ENCODE measurements around the gene OSBPL8. TPM values are rescaled to one million over a fixed set of nuclear protein-coding genes. Genes with fewer than 3 reads are reported as not detected.
A peak's percentile ranks its signal among the peaks of the same experiment; 100 is the strongest.

The OSBPL8 gene
- polyA plus RNA-seq (2013) = 43.8 TPM

DNA sequence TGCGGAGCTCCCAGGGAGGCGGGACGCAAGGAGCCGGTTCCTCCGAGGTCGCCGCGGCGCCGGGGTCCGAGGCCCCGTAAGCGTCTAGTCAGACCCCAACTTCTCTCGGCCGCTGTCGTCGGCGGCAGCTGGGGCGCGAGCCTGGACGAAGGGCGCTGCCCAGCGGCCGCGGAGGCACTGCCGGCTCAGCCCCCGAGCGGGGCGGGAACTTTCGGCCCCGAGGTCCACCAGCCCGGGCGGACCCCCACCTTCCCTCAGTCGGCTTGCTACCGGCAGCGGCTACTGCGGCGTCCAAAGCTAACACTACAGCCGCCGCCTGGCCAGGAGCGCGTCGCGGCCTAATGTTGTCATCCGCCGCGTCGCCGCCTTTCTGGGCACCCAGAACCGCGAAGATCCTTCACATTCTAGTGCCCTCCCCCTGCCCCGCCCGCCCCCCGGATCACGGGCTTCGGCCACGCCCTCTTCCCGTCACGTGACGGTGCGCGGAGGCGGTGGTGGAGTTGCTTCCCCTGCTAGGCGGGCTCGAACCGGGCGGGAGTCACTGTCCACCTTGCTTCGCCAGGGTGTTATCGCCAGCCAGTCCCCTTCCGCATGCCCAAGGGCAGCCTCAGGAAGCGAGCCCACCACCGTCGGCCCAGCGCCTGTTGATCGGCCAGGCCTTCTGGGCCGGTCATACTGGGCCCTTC lies at the start of gene OSBPL8:
Gene OSBPL8 (minus strand): TSS at position 372 of the 686 bp plus-strand sequence. CDS start 72,220 bp downstream, outside the sequence.
- H3K36me3 ChIP-seq (ENCODE audit: control insufficient read depth in 4 of 4, insufficient read depth in 4 of 4, low read length in 3 of 4) = no peaks in the 10 kb centered on the region
- peaks cover 16 to 57% (median 31%) of the 10 kb centered on the region in 4 experiments for H3K4me1 ChIP-seq (ENCODE audit: control extremely low read depth in 1 of 4, control insufficient read depth in 4 of 4, insufficient read depth in 4 of 4, low read length in 3 of 4)
- peak; percentile 92 to 96 (median 96) for DNase-seq
- H3K27me3 ChIP-seq (replicated peaks in 2 of 5; ENCODE audit: control insufficient read depth in 4 of 5, insufficient read depth in 5 of 5, low read length in 4 of 5) = no peaks in the 10 kb centered on the region
- WGBS (ENCODE audit: insufficient coverage) = 0% methylated on average over 57 of the region's 76 CpGs
- peak within 1 kb of the TSS; percentile 89 to 97 for H3K27ac ChIP-seq (ENCODE audit: insufficient read depth in 1 of 2, low read depth in 1 of 2, low read length in 2 of 2, poor library complexity in 1 of 2, severe bottlenecking in 2 of 2)
- ChIA-PET POLR2A (interaction anchor here (1.1 to 1.7 kb wide), 2 partner anchors 27 to 61 kb away, joined by 3 to 6 read pairs; no protein-coding TSS in a partner anchor), CTCF (interaction anchor here (1.1 to 1.6 kb wide), 4 partner anchors 8 to 27 kb away, joined by 3 to 5 read pairs (median 4); no protein-coding TSS in a partner anchor)
- peak within 1 kb of the TSS; percentile 88 to 99 (median 96) for H3K4me3 ChIP-seq (ENCODE audit: control insufficient read depth in 1 of 7, extremely low read depth in 1 of 7, insufficient read depth in 4 of 7, low read depth in 2 of 7, low read length in 6 of 7)
- no peaks in the 10 kb centered on the region for H3K9me3 ChIP-seq (ENCODE audit: control extremely low read depth in 1 of 5, control insufficient read depth in 4 of 5, insufficient read depth in 2 of 5, low read depth in 1 of 5, low read length in 4 of 5)

- no peaks in the 10 kb centered on the region for H3K4me1 ChIP-seq (ENCODE audit: control extremely low read depth in 1 of 4, control insufficient read depth in 4 of 4, insufficient read depth in 4 of 4, low read length in 3 of 4)
- POLR2A ChIA-PET = no interaction called here
- no peaks in the 10 kb centered on the region for H3K27me3 ChIP-seq (replicated peaks in 2 of 5; ENCODE audit: control insufficient read depth in 4 of 5, insufficient read depth in 5 of 5, low read length in 4 of 5)
- CTCF ChIA-PET = no interaction called here
- WGBS (ENCODE audit: insufficient coverage) = 96% methylated on average over 9 of the region's 11 CpGs
- DNase-seq = no peak
- no peak overlapping the region for H3K4me3 ChIP-seq (ENCODE audit: control insufficient read depth in 1 of 7, extremely low read depth in 1 of 7, insufficient read depth in 4 of 7, low read depth in 2 of 7, low read length in 6 of 7)
- H3K9me3 ChIP-seq (ENCODE audit: control extremely low read depth in 1 of 5, control insufficient read depth in 4 of 5, insufficient read depth in 2 of 5, low read depth in 1 of 5, low read length in 4 of 5) = no peaks in the 10 kb centered on the region
- no peaks in the 10 kb centered on the region for H3K36me3 ChIP-seq (ENCODE audit: control insufficient read depth in 4 of 4, insufficient read depth in 4 of 4, low read length in 3 of 4)
- H3K27ac ChIP-seq (ENCODE audit: insufficient read depth in 1 of 2, low read depth in 1 of 2, low read length in 2 of 2, poor library complexity in 1 of 2, severe bottlenecking in 2 of 2) = no peak overlapping the region
Observed at GRCh38 chr12:76608070-76608469, 48.5 kb upstream of the OSBPL8 start.

DNA sequence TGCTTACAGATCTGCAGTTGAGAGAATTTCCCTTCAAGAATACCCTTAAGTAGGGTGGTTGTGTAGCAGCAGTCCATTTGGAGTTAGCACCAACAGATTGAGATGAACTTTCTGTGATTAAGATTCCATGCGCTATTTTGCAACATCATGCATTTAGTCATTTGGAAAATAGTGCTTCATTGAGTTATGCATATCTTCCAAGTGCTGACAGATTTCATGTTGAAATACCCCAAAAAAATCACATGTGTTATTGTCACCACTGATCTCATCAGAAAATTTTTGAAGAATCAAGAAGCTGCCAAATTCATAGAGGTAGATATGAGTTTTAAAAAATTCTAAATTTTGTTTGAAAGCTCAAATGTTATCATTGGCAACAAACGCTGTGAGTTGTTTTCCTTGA lies 35.5 kb upstream of the OSBPL8 start:
- Histone ChIP-seq H3K9me3 (ENCODE audit: control extremely low read depth in 1 of 5, control insufficient read depth in 4 of 5, insufficient read depth in 2 of 5, low read depth in 1 of 5, low read length in 4 of 5) (no peaks in the 10 kb centered on the region), H3K4me1 (ENCODE audit: control extremely low read depth in 1 of 4, control insufficient read depth in 4 of 4, insufficient read depth in 4 of 4, low read length in 3 of 4) (no peaks in the 10 kb centered on the region), H3K27me3 (replicated peaks in 2 of 5; ENCODE audit: control insufficient read depth in 4 of 5, insufficient read depth in 5 of 5, low read length in 4 of 5) (no peaks in the 10 kb centered on the region), H3K27ac (ENCODE audit: insufficient read depth in 1 of 2, low read depth in 1 of 2, low read length in 2 of 2, poor library complexity in 1 of 2, severe bottlenecking in 2 of 2) (no peak overlapping the region), H3K36me3 (ENCODE audit: control insufficient read depth in 4 of 4, insufficient read depth in 4 of 4, low read length in 3 of 4) (no peaks in the 10 kb centered on the region), H3K4me3 (ENCODE audit: control insufficient read depth in 1 of 7, extremely low read depth in 1 of 7, insufficient read depth in 4 of 7, low read depth in 2 of 7, low read length in 6 of 7) (no peak overlapping the region)
- ChIA-PET POLR2A (no interaction called here), CTCF (no interaction called here)
- no peak for DNase-seq
- 100% methylated on average over 2 of the region's 2 CpGs for WGBS (ENCODE audit: insufficient coverage)

GRCh38 chr12:76591476-76591875 lies 31.9 kb upstream of the OSBPL8 start:
- ChIA-PET POLR2A (no interaction called here), CTCF (interaction anchor here (1.4 kb wide), 1 partner anchor 12 kb away, joined by 4 read pairs; no protein-coding TSS in a partner anchor)
- H3K36me3 ChIP-seq (ENCODE audit: control insufficient read depth in 4 of 4, insufficient read depth in 4 of 4, low read length in 3 of 4) = no peaks in the 10 kb centered on the region
- H3K9me3 ChIP-seq (ENCODE audit: control extremely low read depth in 1 of 5, control insufficient read depth in 4 of 5, insufficient read depth in 2 of 5, low read depth in 1 of 5, low read length in 4 of 5) = no peaks in the 10 kb centered on the region
- H3K4me3 ChIP-seq (ENCODE audit: control insufficient read depth in 1 of 7, extremely low read depth in 1 of 7, insufficient read depth in 4 of 7, low read depth in 2 of 7, low read length in 6 of 7) = no peak overlapping the region
- H3K27me3 ChIP-seq (replicated peaks in 2 of 5; ENCODE audit: control insufficient read depth in 4 of 5, insufficient read depth in 5 of 5, low read length in 4 of 5) = no peaks in the 10 kb centered on the region
- no peak overlapping the region for H3K27ac ChIP-seq (ENCODE audit: insufficient read depth in 1 of 2, low read depth in 1 of 2, low read length in 2 of 2, poor library complexity in 1 of 2, severe bottlenecking in 2 of 2)
- peaks cover 0 to 13% (median 0%) of the 10 kb centered on the region in 4 experiments for H3K4me1 ChIP-seq (ENCODE audit: control extremely low read depth in 1 of 4, control insufficient read depth in 4 of 4, insufficient read depth in 4 of 4, low read length in 3 of 4)
- no peak for DNase-seq

DNA sequence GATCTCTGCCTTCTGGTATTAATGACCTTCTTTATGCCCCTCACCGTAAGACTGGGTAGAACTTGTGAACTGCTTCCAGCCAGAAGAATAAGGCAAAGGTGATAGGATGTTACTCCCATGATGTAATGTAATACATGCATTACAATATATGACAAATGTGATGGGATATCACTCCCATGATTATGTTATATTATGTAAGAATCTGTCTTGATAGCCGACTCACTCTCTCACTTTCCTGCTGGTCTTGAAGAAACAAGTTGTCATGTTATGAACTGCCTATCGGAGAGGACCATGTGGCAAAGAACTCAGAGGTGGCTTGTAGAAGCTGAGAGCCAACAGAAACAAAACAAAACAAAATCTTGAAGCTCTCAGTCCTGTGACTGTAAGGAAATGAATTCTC lies 30.6 kb upstream of the OSBPL8 start:
- Histone ChIP-seq H3K4me3 (ENCODE audit: control insufficient read depth in 1 of 7, extremely low read depth in 1 of 7, insufficient read depth in 4 of 7, low read depth in 2 of 7, low read length in 6 of 7) (no peak overlapping the region), H3K27ac (ENCODE audit: insufficient read depth in 1 of 2, low read depth in 1 of 2, low read length in 2 of 2, poor library complexity in 1 of 2, severe bottlenecking in 2 of 2) (no peak overlapping the region), H3K4me1 (ENCODE audit: control extremely low read depth in 1 of 4, control insufficient read depth in 4 of 4, insufficient read depth in 4 of 4, low read length in 3 of 4) (peaks cover 0 to 13% (median 0%) of the 10 kb centered on the region in 4 experiments), H3K36me3 (ENCODE audit: control insufficient read depth in 4 of 4, insufficient read depth in 4 of 4, low read length in 3 of 4) (no peaks in the 10 kb centered on the region), H3K9me3 (ENCODE audit: control extremely low read depth in 1 of 5, control insufficient read depth in 4 of 5, insufficient read depth in 2 of 5, low read depth in 1 of 5, low read length in 4 of 5) (no peaks in the 10 kb centered on the region), H3K27me3 (replicated peaks in 2 of 5; ENCODE audit: control insufficient read depth in 4 of 5, insufficient read depth in 5 of 5, low read length in 4 of 5) (no peaks in the 10 kb centered on the region)
- CTCF ChIA-PET = interaction anchor here (1.8 kb wide), 1 partner anchor 134 kb away, joined by 4 read pairs; no protein-coding TSS in a partner anchor
- no peak for DNase-seq
- WGBS (ENCODE audit: insufficient coverage) = 94% methylated on average over 2 of the region's 3 CpGs
- POLR2A ChIA-PET = interaction anchor here (0.5 kb wide), 1 partner anchor 10 kb away, joined by 3 read pairs; no protein-coding TSS in a partner anchor

DNA sequence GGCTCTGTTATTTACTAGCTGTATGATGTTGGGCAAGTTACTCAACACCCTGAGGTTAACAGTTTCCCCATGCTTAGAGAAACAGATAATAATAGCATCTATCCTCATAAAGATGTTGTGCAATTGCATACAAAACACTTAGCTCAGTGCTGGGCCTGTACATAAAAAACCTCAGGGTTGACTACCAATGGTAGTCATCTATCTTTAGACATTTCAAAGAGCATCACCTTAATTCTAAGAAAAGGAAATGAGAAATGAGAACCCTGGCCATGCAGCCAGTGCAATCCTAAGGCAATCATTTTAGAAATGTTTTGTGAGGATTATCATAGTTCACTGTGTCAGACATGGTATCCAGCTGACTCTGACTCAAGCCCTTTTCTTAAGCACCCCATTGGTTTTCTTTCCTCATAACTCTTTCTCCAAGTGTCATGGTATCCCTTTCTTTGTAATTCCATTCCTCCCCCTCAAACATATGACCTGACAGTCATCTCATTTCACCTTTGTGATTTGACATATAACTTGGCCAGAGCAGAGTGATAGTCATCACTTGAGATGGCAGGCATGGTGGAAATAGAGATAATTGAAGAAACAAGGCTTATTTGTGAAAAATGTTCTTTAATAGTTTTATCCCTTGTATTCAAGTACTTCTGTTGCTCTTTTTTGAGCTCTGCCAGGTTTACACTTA lies 29.5 kb upstream of the OSBPL8 start:
- DNase-seq = peak in 2 of 3 donors; percentile 22 to 34
- ChIA-PET POLR2A (no interaction called here), CTCF (interaction anchor here (0.9 to 3.7 kb wide), 8 partner anchors 8 to 1062 kb away, joined by 3 to 18 read pairs (median 4); partner anchors contain the start of gene BBS10)
- Histone ChIP-seq H3K4me1 (ENCODE audit: control extremely low read depth in 1 of 4, control insufficient read depth in 4 of 4, insufficient read depth in 4 of 4, low read length in 3 of 4) (peaks cover 0 to 13% (median 0%) of the 10 kb centered on the region in 4 experiments), H3K27me3 (replicated peaks in 2 of 5; ENCODE audit: control insufficient read depth in 4 of 5, insufficient read depth in 5 of 5, low read length in 4 of 5) (no peaks in the 10 kb centered on the region), H3K4me3 (ENCODE audit: control insufficient read depth in 1 of 7, extremely low read depth in 1 of 7, insufficient read depth in 4 of 7, low read depth in 2 of 7, low read length in 6 of 7) (no peak overlapping the region), H3K9me3 (ENCODE audit: control extremely low read depth in 1 of 5, control insufficient read depth in 4 of 5, insufficient read depth in 2 of 5, low read depth in 1 of 5, low read length in 4 of 5) (no peaks in the 10 kb centered on the region), H3K36me3 (ENCODE audit: control insufficient read depth in 4 of 4, insufficient read depth in 4 of 4, low read length in 3 of 4) (no peaks in the 10 kb centered on the region), H3K27ac (ENCODE audit: insufficient read depth in 1 of 2, low read depth in 1 of 2, low read length in 2 of 2, poor library complexity in 1 of 2, severe bottlenecking in 2 of 2) (no peak overlapping the region)

Measured in common myeloid progenitor, CD34-positive (primary cell).